GM19025 (cell line): ENCODE data around the gene LDB2.

Experiments used
- ATAC-seq: cut with Tn5 transposase; IDR thresholded peaks from one replicate; pipeline ENCODE4 v1.9.1; 2021; ENCODE audit warnings: mild to moderate bottlenecking, low read depth, moderate library complexity; ENCODE audit not compliant: unreplicated experiment

Gene LDB2

DNA sequence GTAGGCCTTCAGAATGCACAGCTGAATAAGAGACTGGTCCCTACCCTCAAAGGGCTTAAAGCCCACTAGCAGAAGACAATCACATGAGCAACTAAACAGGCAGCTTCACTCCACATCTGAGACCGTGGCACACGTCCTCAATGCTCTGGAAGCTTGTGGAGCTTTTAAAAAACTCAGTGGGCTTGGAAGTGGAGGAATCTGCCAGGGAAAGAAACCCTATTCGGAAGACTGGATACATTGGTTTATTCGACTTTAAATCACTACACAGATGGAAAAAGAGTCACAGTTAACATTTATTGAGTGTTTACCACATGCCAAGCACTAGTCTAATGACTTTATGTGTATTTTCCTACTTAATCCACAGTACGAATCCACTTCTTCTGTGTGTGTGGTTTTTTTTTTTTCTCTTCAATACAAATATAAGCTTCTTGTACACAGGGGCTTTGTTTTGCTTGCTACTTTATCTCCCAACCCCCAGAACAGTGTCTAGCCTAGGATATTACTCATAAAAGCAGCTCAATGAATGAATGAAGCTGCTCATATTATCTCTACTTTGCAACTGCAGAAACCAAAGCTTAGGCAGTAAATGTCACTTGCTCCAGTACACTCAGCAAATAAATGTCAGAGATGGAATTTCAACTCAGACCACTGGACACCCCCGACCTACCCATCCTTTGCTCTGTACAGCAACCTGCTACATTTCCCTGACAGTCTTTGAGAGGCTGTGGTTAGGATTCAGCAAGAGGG lies 137.7 kb downstream of the LDB2 start:
- no peak for ATAC-seq

DNA sequence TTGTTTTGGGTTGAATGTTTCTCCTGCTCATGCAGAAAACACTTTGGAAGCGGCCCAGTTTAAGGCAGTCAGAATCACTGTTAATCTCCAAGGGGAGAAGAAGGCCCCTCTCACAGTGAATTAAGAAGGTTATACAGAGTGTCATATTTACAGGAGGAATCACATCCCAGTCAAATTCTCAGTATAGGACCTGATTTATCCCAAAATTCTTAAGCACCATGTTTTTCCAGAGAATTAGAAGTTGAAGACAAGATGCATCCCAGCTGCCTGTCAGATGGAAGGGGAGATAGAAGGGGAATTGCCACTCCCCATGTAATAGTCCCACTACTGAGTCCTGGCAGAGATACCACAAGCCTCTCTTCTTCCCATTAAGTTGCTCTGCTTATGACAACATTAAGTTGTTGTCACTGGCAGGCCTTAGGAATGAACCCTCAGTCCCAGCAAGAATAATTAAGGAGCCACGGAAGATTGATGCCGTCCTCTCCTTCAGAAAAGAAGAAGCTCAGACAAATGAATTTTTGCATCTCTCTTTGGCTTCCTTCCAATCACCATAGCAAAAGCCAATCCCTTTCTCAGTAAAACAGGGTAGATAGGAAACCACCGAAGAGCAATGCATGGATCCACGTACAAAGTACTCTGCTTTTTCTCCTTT lies 138.4 kb downstream of the LDB2 start:
- no peak for ATAC-seq

DNA sequence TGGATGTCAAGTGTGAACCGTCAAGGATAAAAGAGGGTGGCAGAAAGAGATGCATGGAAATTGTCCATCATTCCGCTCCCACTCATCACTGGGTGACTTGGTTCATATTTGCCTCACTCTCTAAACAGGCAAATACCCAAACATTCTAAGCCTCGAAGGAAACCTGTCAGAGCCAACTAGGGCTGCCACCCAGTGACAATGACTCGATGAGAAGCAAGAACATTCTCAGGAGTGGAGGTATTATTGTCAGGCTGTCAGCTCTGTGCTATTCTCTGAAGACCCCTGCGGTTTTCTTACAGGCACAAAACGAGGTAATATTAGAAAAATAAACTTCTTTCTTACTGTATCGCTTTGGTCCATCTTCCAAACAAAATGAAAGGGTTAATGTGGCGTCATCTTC lies 139.6 kb downstream of the LDB2 start:
- no peak for ATAC-seq

DNA sequence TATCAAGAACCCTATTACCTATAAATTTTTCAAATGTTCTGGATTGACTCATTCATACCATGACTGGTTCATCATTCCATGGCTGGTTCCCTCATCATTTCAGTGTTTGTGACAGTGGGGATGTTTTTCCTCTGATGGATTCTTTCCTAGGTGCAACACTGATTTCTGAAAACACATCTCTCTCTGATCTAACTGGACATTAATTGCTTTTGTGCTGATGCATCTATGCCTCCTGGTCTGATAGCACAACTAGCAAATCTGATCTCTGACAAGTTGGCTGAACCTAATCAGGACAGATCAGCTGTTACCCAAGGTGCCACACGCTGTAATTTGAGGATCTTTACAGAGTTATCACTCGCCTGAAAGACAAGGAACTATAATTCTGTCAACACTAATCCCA lies 140.2 kb downstream of the LDB2 start:
- ATAC-seq: no peak

DNA sequence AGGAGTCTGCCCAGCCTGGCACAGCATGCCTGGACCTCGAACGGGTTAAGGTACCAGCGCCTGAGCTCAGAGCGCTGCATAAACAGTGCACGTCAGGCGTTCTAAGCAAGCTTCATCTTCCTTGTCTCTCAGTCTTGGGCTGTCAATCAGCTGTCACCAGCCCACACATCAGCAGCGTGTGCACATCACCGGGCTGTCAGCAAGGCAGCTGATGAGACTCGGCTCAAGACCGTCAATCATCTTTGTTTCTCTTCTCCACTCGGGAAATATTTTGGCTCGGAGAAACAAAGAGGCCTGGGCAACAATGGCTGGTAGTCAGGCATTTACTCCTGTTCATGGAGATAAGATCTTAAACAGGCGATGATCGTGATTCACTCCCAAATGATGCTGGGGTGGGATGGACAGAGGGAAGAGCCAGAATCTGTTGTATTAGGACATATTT lies 141.3 kb downstream of the LDB2 start:
- no peak for ATAC-seq

DNA sequence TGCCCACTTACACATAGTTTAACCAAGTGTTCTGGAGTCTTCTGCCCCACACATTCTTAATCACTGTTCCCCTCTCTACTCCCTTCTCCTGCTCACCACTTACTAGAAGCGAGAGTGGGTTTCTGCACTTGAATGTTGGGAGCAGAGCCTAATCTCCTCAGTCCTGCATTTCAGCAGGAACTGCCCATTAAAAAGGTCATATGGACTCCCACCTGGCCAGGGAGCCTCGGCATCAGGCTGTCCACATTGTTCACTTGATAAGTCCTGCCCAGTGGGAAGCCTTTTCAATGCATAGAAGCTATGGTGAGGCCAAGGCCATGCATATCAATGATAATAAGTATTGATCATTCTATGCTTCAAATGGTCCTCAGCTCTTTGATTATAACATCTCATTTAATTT lies 144.3 kb downstream of the LDB2 start:
- ATAC-seq: no peak

DNA sequence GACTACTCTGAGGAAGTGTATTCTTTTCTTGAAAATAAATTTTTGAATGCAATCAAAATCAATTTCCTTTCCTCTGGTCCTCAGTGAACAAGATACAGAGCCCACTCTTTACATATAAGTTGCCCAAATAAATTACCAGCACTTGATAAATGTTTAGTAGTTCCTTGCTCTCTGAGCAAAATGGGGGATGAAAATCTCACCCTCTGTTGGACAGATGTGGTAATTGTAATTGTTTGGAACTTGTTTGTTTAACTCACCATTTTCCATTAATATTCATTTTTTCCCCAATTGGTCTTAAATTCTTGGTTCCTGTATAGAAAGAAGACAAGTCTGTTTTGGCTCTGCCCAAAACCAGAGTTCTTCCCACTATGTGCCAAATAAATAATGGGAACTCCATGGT lies 146.3 kb downstream of the LDB2 start:
- no peak for ATAC-seq

DNA sequence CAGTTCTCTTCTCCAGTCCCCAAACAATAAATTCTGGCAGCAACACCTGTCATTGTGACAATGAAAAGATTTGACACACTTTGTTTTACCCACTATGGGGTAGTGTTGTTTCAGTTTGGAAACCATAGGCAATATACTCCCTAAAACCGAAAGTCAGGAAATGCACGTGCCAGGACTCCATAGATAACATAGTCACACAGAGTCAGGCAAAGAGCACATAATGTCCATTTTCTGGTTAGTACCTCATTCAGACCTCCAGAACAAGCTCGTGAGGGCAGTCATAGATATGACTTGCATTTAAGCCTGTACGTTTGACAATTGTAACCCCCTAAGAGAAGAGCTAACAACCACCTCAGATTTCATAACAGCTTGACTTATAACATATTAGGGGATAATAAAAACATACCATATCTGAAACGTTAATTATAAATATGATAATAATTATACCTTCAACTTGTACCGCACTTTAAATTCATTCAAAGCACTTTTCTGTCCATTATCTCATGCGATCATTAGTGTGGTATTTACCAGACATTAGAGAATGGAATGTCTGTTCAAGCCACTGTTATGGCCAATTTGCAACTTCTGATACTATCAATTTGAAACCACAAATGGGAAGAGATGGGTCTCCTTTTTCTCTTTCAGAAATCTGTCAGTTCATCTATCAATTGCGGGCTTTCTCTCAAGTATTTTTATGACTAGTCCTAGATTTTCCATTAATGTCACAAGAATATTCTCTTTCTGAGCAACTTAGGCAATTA lies 147.4 kb downstream of the LDB2 start:
- no peak for ATAC-seq

DNA sequence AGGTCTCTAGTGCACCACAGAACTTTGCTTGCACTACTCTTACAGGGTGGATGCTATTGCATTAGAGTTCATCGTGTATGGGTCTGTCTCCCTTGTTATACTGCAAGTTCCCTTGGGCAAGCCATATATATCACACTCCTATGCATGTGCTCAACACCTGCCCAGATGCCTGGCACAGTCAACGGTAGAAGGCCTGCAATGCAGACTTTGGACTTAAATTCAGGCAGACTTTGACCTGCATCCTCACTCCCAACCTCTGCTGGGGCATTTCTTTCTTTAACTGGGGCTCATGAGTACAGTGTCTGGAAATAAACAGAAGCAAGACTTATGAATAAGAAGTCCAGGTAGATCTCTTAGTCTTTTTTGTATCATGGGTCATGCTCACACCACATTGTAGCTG lies 148.2 kb downstream of the LDB2 start:
- no peak for ATAC-seq

DNA sequence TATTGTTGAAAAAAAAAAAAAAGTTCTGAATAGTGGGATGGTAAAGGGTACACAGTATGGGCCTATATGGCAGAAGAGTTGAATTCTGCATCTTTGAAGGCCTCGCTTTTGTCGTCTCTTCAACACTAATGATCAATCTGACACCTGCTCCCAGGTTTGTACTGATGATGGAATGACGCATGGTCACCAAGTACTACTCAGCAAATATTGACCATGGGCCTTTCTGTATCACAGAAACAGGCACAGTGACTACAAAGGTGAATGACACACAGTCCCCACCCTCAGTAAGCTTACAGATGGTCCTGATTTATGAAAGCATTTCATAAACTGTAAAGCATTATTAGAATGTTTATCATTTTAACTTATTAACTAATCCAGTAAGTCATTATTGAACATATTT lies 152.6 kb downstream of the LDB2 start:
- ATAC-seq: no peak

DNA sequence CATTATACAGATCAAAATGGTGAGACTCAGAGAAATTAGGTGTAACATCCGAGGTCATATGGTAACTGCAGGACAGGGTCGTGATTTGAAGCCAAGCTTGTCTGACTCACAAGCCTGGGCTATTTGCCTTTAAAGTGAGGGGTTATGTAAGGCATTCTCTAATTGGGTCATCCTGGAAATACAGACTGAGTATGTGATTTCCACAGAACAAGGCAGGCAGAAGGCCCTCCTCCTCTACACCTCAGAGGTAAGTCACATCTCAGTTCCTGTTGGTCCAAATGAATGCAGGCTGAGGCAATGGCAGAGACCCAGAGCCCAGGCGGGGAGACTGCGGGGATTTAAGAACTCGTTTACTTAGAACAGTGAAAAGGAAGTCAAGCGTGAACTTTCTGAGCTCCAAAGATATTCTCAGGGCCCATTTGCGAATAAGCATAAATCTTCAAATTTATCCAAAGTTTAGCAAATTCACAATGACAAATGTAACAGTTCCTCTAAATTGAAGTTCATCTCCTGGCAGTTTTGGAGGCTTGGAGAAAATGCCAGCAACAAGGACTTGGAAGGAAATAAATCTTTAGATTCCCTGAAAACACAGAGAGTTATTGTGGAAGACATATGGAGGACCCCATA lies 153.3 kb downstream of the LDB2 start:
- no peak for ATAC-seq

DNA sequence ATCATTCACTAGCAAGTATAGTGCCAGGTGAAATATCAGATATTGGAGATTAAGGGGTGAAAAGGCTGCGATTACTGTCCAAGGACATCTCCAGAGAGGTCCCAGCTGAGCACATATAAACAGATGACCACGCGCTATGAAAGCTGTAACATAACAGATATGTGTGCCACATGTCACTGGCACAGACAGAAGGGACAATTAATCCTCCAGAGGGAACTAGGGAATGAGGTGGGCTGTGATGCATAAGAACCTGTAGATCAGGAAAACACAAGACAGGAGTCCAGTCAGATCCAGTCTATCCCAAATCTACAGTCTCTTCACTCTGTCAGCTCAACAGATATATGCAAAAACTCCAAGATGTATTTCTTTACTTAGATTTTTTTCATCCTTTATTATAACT lies 157.2 kb downstream of the LDB2 start:
- no peak for ATAC-seq

DNA sequence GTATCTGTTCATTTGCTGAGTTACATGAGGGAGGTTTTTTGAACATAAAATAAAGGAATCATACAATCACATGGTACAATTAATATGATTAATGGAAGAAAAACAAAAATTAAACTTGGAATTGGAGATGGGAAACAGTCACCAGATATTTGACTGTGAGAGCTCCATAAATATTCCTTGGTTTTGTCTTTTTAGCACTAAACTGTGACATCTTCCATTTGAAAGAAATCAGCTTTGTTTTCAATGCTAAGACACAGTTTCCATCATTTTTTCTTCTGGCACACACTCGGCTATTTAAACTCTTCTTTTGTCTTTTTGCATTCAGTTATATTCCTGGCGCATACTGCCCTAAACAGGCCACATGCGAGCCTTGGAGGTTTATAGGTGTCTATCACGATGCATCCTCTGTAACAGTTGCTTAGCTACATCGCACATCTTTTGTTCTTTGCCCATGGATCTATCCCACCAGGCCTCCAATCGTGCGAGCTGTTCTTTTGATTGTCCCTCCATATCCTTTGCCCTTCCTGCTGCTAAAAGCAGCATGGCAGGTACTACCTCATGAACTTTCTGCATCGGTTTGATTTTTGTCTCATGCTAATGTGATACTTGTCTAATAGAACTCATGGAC lies 158.3 kb downstream of the LDB2 start:
- no peak for ATAC-seq

DNA sequence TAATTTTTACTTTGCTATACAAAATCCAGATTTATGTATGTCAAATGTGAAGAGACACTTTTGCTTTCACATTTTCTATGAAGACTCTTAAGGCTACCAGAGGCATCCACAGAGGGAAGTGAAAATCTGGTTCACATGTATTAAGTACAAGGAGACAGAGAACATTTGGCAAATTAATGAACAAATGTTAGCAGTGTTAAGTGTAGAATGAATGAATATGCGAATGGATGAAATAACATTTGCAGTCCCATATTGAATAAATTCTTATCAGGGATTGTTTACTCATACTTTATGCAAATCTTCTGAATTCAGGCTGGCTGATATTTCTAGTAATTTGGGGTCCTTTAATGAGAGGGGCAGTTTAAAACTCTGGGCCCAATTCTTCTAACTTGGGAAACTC lies 159.9 kb downstream of the LDB2 start:
- no peak for ATAC-seq

DNA sequence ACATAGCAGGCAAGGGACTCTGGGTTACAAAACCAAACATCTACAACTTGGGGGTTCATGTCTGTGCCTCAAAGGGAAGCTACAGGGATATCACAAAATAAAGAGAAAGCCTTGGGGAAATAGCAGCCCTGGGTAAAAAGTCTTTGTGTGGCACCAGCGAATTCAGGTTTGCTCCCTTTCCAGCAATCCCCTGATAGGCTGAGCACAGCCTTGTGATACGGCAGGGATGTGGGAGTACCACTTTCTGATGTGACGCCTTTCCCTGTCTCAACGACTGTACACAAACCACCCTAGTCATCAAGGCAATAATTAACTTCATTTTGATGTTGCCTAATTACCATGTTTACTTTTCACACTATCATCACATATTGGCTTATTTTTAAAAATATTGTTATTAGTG lies 164.9 kb downstream of the LDB2 start:
- no peak for ATAC-seq

DNA sequence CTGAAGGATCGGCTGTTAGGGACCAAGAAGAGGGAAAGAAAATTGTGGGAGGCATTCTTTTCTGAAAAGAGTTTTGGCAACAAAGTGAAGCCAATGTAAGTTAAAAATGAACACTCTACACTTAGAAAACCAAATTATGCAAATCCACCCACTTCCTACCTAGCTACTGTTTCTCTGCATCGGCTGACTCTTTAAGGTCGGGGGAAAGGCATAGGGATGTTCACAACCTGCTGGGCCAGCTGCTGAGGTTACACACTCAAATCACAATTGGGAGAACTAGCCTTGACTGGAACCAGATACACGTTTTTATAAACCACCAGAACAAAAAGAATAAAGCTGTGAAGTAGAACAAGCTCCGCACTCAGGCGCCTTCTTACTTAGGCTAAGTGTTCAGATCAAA lies 165.7 kb downstream of the LDB2 start:
- no peak for ATAC-seq

DNA sequence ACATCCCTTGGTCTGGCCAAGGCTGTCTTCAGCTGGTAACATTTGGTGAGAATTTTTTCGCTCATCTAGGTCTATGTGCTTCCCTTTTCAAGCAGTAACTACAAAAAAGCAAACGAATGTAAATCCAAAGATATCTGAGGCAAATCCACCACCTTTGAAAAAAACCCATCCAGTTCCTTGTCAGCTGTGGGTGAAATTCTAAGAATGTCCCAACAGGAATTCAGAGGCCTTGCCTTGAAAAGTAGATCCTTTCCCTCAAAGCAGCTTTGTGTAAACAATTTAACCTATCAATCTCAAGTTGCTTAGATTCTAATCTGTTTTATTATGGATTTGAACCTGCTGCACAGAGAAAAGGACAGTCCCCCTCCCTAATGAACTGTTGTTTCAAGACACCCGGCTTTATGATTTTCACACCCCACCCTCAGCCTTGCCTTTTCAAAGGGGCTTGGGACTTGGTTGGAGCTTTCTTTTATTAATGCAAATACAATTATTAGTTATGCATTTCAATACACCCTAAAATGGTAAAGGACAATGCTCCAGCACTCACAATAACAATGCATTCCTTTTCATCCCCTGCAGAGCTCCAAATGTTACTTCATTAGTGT lies 166.6 kb downstream of the LDB2 start:
- no peak for ATAC-seq

DNA sequence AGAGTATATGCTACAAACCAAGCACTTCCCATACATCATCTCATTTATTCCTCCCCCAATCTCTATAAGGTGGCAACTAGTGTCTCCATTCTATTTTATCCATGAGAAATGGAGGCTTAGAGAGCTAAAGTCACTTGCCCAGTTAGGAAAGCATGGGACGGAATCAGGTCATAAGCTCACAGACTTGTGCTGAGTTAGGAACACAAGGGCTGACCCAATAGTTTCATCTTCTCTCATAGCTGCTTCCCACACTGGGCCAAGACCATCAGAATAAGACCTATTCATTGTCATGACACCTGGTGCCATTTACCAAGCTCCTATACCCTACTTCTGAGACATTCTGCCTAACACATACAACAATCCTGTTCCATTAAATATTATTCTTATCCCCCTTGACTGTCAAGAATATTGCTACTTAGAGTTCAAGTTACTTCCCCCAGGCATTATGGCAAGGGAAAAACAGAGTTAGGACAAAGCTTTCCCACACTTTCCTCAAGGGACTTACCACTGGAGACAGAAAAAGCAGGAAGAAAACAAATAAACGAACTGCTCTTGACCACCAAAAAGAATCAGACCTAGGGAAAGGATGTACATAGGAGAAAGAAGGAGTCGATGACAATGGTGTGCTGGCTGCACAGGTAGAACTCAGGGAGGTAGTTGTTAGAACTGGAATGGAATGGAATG lies 167.8 kb downstream of the LDB2 start:
- ATAC-seq: no peak

DNA sequence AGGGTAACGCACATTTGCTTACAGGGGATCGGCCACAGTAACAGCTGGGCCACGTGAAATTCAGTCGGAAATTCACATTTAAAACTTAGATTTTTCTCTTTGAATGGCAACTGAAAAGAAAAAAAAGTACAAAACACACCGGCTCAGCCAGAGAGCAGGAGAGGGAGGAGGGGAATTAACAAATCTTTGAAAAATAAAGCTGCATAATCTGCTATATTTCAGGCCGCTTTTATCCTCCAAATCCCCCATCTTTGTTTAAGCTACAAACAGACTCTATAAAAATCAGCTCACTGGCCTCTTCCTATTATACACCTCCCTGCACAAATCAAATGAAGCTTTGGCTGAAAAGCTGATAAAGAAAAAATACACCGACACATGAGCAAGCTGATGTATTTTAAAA lies 169.1 kb downstream of the LDB2 start:
- no peak for ATAC-seq

DNA sequence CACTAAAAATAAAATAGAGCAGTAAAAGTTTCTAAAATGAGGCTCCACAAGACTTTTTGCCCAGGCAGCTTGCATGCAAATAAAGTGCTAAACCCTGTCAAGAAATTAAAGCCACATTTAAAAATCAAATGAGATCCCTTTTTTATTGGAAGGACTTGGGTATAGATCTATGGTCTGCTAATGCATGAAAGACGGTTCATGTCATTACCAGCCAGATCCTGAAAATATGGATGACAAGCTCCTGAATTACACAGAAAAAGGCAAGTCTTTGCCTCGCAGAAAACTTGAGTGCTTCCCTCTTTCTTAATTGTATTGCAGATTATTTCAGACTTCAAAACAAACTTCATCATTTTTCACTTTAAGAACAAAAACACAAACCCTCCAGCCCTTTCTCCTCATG lies 169.6 kb downstream of the LDB2 start:
- ATAC-seq: no peak
